Keratinocyte (primary cell): ENCODE measurements around the gene SLC9A8. TPM values are rescaled to one million over a fixed set of nuclear protein-coding genes. Genes with fewer than 3 reads are reported as not detected.

Experiments used
- DNase-seq: peaks from one replicate; pipeline ENCODE4 v3.0.0-alpha.2; 2011; ENCODE audit warnings: low read depth, missing footprints, low spot score
- FAIRE-seq: peaks from 2 replicates; lab custom pipeline; 2011; peaks lifted over from hg19 to GRCh38; lab: Jason Lieb, UNC
- H2AFZ ChIP-seq: 2 replicates; pipeline ENCODE4 v1.6.0; 2012; ENCODE audit warnings: low read length, control low read depth, inconsistent platforms; ENCODE audit not compliant: control insufficient read depth
- H3K27ac ChIP-seq: 2 replicates; pipeline ENCODE4 v1.5.1; 2011; ENCODE audit warnings: low read length; ENCODE audit not compliant: control insufficient read depth, insufficient read depth
- H3K27me3 ChIP-seq: 3 replicates; pipeline ENCODE4 v1.6.0; 2011; ENCODE audit warnings: low read length; ENCODE audit not compliant: control insufficient read depth, insufficient read depth; ENCODE audit errors: extremely low read depth
- H3K36me3 ChIP-seq, 2 experiments: 2 replicates in 1 of 2; 3 replicates in 1 of 2; pipeline ENCODE4 v1.5.1; 2011; ENCODE audit warnings: low read length in 2 of 2, mild to moderate bottlenecking in 1 of 2; ENCODE audit not compliant: control insufficient read depth in 2 of 2, insufficient read depth in 2 of 2; ENCODE audit errors: extremely low read depth in 1 of 2
- H3K4me1 ChIP-seq: 3 replicates; pipeline ENCODE4 v1.5.1; 2011; ENCODE audit warnings: low read length; ENCODE audit not compliant: control insufficient read depth, insufficient read depth; ENCODE audit errors: extremely low read depth
- H3K4me2 ChIP-seq: 3 replicates; pipeline ENCODE4 v1.6.0; 2011; ENCODE audit warnings: low read depth, low read length; ENCODE audit not compliant: control insufficient read depth, insufficient read depth; ENCODE audit errors: extremely low read depth
- H3K4me3 ChIP-seq, 3 experiments: fragments of 200-600 bp in 1 of 3; sonication (generic) in 1 of 3; 2 replicates in 2 of 3; 3 replicates in 1 of 3; pipeline ENCODE4 v1.5.1; 2011 to 2016; ENCODE audit warnings: low read length in 3 of 3, mild to moderate bottlenecking in 3 of 3, control low read depth in 2 of 3, inconsistent platforms in 1 of 3, low read depth in 1 of 3, mixed read lengths in 1 of 3, mixed run types in 1 of 3, moderate library complexity in 1 of 3; ENCODE audit not compliant: control insufficient read depth in 2 of 3, insufficient read depth in 2 of 3; ENCODE audit errors: extremely low read depth in 1 of 3
- H3K79me2 ChIP-seq: 2 replicates; pipeline ENCODE4 v1.6.0; 2012; ENCODE audit warnings: low read length; ENCODE audit not compliant: control insufficient read depth, insufficient read depth
- H3K9ac ChIP-seq: 3 replicates; pipeline ENCODE4 v1.6.0; 2011; ENCODE audit warnings: low read length; ENCODE audit not compliant: control insufficient read depth, insufficient read depth; ENCODE audit errors: extremely low read depth
- H3K9me1 ChIP-seq: 3 replicates; pipeline ENCODE4 v1.6.0; 2011; ENCODE audit warnings: low read length; ENCODE audit not compliant: control insufficient read depth, insufficient read depth; ENCODE audit errors: extremely low read depth
- H3K9me3 ChIP-seq: 2 replicates; pipeline ENCODE4 v1.5.1; 2012; ENCODE audit warnings: low read depth, low read length; ENCODE audit not compliant: control insufficient read depth
- H4K20me1 ChIP-seq: 3 replicates; pipeline ENCODE4 v1.6.0; 2011; ENCODE audit warnings: low read length; ENCODE audit not compliant: control insufficient read depth, insufficient read depth; ENCODE audit errors: extremely low read depth
- EZH2 ChIP-seq: IDR thresholded peaks from one replicate; pipeline ENCODE4 v1.6.1; 2012; ENCODE audit warnings: inconsistent platforms, mild to moderate bottlenecking, low read length, moderate library complexity
- dilution Hi-C: fragments of 300-500 bp; cut with MboI; formaldehyde crosslinking; loops from one replicate; pipeline ENCODE4 v1.7.0; 2020; ENCODE audit warnings: low sequenced_read_pairs; ENCODE audit not compliant: extremely low pct_ligation_motif_present
- polyA plus RNA-seq, 5 experiments: library from polyadenylated mRNA; depleted of rRNA in 3 of 5; stranded (reverse) in 3 of 5; stranded (forward) in 1 of 5; unstranded in 1 of 5; fragments of >200 nt; gene quantifications; 1 replicate in 1 of 5; 2 replicates in 3 of 5; 3 replicates in 1 of 5; pipeline versions ENCODE4 v1.2.1 to v1.2.3, GENCODE V29; 2011 to 2012; ENCODE audit warnings: missing spikeins in 2 of 5, low read depth in 1 of 5, low replicate concordance in 1 of 5
- TF ChIP-seq, protein P1 (sequence below), 3 experiments: IDR thresholded peaks in 1 of 3; conservative IDR thresholded peaks in 1 of 3; optimal IDR thresholded peaks in 1 of 3; 2 replicates in 2 of 3; 3 replicates in 1 of 3; pipeline versions ENCODE3 to v1.5.1; 2011; ENCODE audit warnings: low read length in 3 of 3, mild to moderate bottlenecking in 3 of 3, moderate library complexity in 2 of 3, control low read depth in 1 of 3, inconsistent platforms in 1 of 3; ENCODE audit not compliant: insufficient read depth in 2 of 3; ENCODE audit errors: extremely low read depth in 1 of 3

The SLC9A8 gene
- polyA plus RNA-seq, 1 donor (not counting 4 experiments of a cell fraction or from before 2014, with no cell fraction given) = 1.9 TPM

DNA sequence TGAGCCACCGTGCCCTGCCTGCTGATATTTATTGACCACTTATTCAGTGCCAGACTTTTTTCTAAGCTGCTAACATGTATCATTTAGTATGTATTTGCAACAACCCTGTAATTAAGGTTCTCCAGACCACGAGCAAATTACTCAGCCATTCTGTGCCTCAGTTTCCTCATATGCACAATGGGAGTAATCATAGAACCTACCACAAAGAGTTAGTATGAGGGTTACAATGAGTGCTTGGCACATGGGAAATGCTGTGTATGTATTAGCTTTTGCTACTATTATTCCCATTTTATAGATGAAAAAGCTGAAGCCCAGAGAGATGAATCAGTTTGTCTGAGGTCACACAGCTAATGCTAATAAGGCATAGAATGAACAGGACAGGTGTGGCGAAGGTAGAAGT lies 20.0 kb upstream of the SLC9A8 start:
- Histone ChIP-seq H3K27ac (no peak overlapping the region), H4K20me1 (no peaks in the 10 kb centered on the region), H3K27me3 (no peaks in the 10 kb centered on the region), H3K4me2 (no peak overlapping the region), H3K9me1 (no peaks in the 10 kb centered on the region), H3K4me3 (no peak overlapping the region), H3K9ac (no peak overlapping the region), H3K9me3 (no peaks in the 10 kb centered on the region), H3K4me1 (peaks cover 7% of the 10 kb centered on the region), H3K79me2 (no peaks in the 10 kb centered on the region), H2AFZ (no peak overlapping the region), H3K36me3 (no peaks in the 10 kb centered on the region)
- no peak for DNase-seq
- FAIRE-seq = no peak
- dilution Hi-C loops = no loop called here
- TF ChIP-seq, protein P1, sequence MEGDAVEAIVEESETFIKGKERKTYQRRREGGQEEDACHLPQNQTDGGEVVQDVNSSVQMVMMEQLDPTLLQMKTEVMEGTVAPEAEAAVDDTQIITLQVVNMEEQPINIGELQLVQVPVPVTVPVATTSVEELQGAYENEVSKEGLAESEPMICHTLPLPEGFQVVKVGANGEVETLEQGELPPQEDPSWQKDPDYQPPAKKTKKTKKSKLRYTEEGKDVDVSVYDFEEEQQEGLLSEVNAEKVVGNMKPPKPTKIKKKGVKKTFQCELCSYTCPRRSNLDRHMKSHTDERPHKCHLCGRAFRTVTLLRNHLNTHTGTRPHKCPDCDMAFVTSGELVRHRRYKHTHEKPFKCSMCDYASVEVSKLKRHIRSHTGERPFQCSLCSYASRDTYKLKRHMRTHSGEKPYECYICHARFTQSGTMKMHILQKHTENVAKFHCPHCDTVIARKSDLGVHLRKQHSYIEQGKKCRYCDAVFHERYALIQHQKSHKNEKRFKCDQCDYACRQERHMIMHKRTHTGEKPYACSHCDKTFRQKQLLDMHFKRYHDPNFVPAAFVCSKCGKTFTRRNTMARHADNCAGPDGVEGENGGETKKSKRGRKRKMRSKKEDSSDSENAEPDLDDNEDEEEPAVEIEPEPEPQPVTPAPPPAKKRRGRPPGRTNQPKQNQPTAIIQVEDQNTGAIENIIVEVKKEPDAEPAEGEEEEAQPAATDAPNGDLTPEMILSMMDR (optimal IDR thresholded peaks at IDR 0.05 in 1 of 3, IDR thresholded peaks at IDR 0.05 in 1 of 3, conservative IDR thresholded peaks at IDR 0.05 in 1 of 3; ENCODE audit: extremely low read depth in 1 of 3, insufficient read depth in 2 of 3, low read length in 3 of 3) = no peak
- no peak for TF ChIP-seq EZH2

DNA sequence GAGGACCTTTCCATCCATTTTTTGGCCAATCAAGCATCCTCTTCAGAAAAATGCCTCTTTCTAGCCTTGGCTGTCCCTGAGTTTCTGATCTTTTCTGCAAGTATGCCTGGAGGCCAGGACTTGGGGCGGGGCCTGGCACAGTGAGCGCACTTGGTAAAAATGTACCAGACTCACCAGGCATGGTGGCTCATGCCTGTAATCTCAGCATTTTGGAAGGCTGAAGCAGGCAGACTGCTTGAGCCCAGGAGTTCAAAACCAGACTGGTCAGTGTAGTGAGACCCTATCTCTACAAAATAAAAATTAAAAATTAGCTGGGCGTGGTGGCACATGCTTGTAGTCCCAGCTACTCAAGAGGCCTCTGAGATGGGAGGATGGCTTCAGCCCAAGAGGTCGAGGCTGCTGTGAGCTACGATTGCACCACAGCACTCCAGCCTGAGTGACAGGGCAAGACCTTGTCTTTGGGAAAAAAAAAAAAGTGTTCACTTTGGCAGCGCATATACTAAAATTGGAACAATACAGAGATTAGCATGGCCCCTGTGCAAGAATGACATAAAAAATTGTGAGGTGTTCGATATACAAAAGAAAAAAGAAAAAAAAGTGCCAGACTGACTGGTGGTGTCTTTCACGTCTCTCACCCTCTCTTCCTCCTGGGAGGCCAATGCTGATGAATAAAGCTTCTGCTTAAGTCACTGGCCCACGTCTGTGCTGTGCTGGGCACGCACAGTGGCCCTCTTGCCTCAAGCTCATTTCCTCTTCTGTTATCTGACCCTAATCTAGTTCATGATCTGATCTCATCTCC lies 18.1 kb upstream of the SLC9A8 start:
- H4K20me1 ChIP-seq = no peaks in the 10 kb centered on the region
- H3K27ac ChIP-seq = no peak overlapping the region
- FAIRE-seq = no peak
- no peak for DNase-seq
- no peaks in the 10 kb centered on the region for H3K27me3 ChIP-seq
- H2AFZ ChIP-seq = peak overlapping the region; percentile 24
- H3K9me1 ChIP-seq = no peaks in the 10 kb centered on the region
- H3K9me3 ChIP-seq = no peaks in the 10 kb centered on the region
- no peak for TF ChIP-seq EZH2
- TF ChIP-seq, protein P1 (optimal IDR thresholded peaks at IDR 0.05 in 1 of 3, IDR thresholded peaks at IDR 0.05 in 1 of 3, conservative IDR thresholded peaks at IDR 0.05 in 1 of 3; ENCODE audit: extremely low read depth in 1 of 3, insufficient read depth in 2 of 3, low read length in 3 of 3) = no peak
- no peak overlapping the region for H3K9ac ChIP-seq
- dilution Hi-C loops = no loop called here
- no peaks in the 10 kb centered on the region for H3K79me2 ChIP-seq
- H3K4me2 ChIP-seq = peak overlapping the region; percentile 14
- H3K4me1 ChIP-seq = peaks cover 7% of the 10 kb centered on the region
- H3K4me3 ChIP-seq = no peak overlapping the region
- no peaks in the 10 kb centered on the region for H3K36me3 ChIP-seq
